ENCODE data around the gene ETS1. TPM values are rescaled to one million over a fixed set of nuclear protein-coding genes. Genes with fewer than 3 reads are reported as not detected.

The ETS1 gene
- total RNA-seq, 1 experiment from 2014 or later = 29.9 TPM

DNA sequence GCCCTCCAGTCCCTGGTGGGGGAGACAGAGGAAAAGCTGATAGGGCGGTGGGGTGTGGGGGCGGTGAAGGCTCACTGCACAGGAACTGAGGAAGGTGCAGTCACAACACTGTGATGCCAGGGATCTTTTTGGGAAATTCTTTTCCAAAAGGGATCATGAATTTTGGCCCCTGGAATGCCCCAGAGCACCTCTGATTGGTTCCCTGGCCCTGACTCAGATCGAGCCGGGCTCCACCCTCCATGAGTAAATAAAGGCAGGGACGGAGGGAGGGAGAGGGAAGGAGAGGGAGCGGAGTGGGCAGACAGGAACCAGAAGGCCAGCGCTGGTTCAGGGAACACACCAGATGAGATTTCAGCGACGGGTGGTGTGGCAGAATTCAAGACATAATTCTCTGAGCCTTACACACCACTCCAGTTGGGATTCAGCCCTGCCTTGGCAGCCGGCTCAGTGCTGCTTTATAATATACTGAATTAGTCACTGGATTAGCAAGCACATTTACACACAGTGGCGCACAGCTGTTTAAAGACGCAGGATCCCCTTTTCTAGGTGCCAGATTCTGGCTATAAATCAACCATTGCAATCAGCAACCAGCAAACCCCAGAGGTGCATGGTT lies 80.3 kb downstream of the ETS1 start:
- Histone ChIP-seq H3K18ac (ENCODE audit: insufficient read length, low read depth, low read length) (no peak overlapping the region), H2AFZ (ENCODE audit: low read length) (no peak overlapping the region), H4K20me1 (ENCODE audit: control insufficient read depth, insufficient read depth, insufficient read length) (no peaks in the 10 kb centered on the region), H4K8ac (replicated peaks; ENCODE audit: insufficient read length, low read depth, low read length) (no peak overlapping the region), H3K14ac (ENCODE audit: insufficient read depth, low read length) (no peak overlapping the region), H3K79me2 (ENCODE audit: insufficient read depth, low read length) (no peaks in the 10 kb centered on the region), H2BK20ac (ENCODE audit: low read depth, low read length, poor library complexity, severe bottlenecking) (no peak overlapping the region), H3T11ph (ENCODE audit: low read length) (no peak overlapping the region), H3K23ac (ENCODE audit: insufficient read length, low read depth, low read length) (no peak overlapping the region), H3K27ac (ENCODE audit: insufficient read length, low read depth, low read length) (no peak overlapping the region), H3K9ac (ENCODE audit: extremely low read depth, insufficient read length, low read length) (no peak overlapping the region), H3K27me3 (ENCODE audit: insufficient read depth, low read length) (no peaks in the 10 kb centered on the region), H2BK120ac (ENCODE audit: low read depth, low read length, poor library complexity, severe bottlenecking) (no peak overlapping the region), H3K4ac (ENCODE audit: low read depth, low read length) (no peak overlapping the region), H2AK5ac (ENCODE audit: insufficient read length, low read length) (no peak overlapping the region), H3K79me1 (ENCODE audit: insufficient read depth, low read depth, low read length, poor library complexity, severe bottlenecking) (no peaks in the 10 kb centered on the region), H3K4me2 (ENCODE audit: insufficient read depth, insufficient read length, low read length) (peak overlapping the region; percentile 28), H3K23me2 (ENCODE audit: insufficient read length, low read depth, low read length, poor library complexity, severe bottlenecking) (no peaks in the 10 kb centered on the region), H4K91ac (ENCODE audit: insufficient read length, low read depth, low read length) (no peak overlapping the region), H2BK12ac (ENCODE audit: insufficient read length, low read depth, low read length) (no peak overlapping the region), H4K5ac (ENCODE audit: insufficient read length, low read depth, low read length) (no peak overlapping the region), H3K4me1 (ENCODE audit: insufficient read depth, low read length) (peaks cover 2% of the 10 kb centered on the region; the same call in 1 of the 2 replicates), H3K9me3 (ENCODE audit: control insufficient read depth, low read depth, low read length) (no peaks in the 10 kb centered on the region), H3K56ac (ENCODE audit: insufficient read length, low read depth, low read length) (no peak overlapping the region), H2BK15ac (ENCODE audit: low read depth, low read length) (no peak overlapping the region), H2BK5ac (ENCODE audit: insufficient read length, low read length) (no peak overlapping the region)
- Mint-ChIP-seq H3K27me3 (ENCODE audit: low read depth) (no peaks in the 10 kb centered on the region), H3K27ac (peak overlapping the region in 1 of 3 experiments; percentile 74; a peak in 1 of 7 replicates), H3K9me3 (no peaks in the 10 kb centered on the region; a peak in 1 of 5 replicates), H3K36me3 (ENCODE audit: insufficient read depth in 1 of 3, low read depth in 3 of 3) (peaks cover under 1 to 4% (median under 1%) of the 10 kb centered on the region in 3 experiments; a peak in 5 of 7 replicates), H3K4me1 (peaks cover 26 to 38% of the 10 kb centered on the region in 2 experiments), H3K4me3 (no peak overlapping the region)
- DNase-seq = no peak
- WGBS (ENCODE audit: extremely low coverage, insufficient read length, low lambda C conversion rate) = no CpG with 5 or more reads among the region's 12 CpGs
- TF ChIP-seq, protein P1, sequence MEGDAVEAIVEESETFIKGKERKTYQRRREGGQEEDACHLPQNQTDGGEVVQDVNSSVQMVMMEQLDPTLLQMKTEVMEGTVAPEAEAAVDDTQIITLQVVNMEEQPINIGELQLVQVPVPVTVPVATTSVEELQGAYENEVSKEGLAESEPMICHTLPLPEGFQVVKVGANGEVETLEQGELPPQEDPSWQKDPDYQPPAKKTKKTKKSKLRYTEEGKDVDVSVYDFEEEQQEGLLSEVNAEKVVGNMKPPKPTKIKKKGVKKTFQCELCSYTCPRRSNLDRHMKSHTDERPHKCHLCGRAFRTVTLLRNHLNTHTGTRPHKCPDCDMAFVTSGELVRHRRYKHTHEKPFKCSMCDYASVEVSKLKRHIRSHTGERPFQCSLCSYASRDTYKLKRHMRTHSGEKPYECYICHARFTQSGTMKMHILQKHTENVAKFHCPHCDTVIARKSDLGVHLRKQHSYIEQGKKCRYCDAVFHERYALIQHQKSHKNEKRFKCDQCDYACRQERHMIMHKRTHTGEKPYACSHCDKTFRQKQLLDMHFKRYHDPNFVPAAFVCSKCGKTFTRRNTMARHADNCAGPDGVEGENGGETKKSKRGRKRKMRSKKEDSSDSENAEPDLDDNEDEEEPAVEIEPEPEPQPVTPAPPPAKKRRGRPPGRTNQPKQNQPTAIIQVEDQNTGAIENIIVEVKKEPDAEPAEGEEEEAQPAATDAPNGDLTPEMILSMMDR (conservative IDR thresholded peaks at IDR 0.05) = no peak

Data from H9 (cell line).